Measurements from ENCODE around the gene NLK.
"Not testable (repeated sequence)": the region's sequence is repeated elsewhere in the genome, so short reads cannot be mapped to it uniquely, and the experiment has no call there.

NLK gene

DNA sequence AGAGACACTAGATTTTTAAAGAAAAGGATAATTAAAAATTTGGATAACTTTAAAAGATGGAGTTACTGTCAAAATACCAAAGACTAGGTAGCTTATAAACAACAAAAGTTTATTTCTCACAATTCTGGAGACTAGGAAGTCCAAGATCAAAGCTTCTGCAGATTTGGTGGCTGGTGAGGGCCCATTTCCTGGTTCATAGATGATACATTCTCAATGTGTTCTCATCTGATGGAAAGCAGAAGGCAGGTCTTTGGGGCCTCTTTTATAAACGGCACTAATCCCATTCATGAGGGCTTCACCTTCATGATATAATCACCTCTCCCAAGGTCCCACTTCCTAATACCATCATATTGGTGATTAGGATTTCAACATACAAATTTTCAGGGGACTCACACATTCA lies 33.7 kb downstream of the NLK start:
- DNase-seq = no peak

- not testable (repeated sequence) for DNase-seq
These were observed 34.7 kb downstream of the NLK start for GRCh38 chr17:28077140-28077539.

GRCh38 chr17:28078341-28079229 lies 36.1 kb downstream of the NLK start:
- no peak for DNase-seq

GRCh38 chr17:28081467-28081866 lies 39.0 kb downstream of the NLK start:
- no peak for DNase-seq

DNA sequence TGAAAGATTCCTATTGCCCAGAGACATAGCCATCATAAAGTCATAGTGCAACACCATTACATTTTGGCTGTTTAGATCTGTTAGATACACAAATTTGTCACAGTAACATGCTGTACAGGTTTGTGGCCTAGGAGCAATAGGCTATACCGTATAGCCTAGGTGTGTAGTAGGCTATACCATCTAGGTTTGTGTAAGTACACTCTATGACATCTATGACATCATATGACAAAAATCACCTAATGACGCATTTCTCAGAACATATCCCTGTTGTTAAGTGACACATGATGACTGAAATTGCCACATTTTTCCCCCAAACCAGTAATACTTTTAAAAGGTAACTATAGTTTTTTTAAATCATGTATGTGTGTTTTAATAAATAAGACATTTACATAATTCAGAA lies 43.3 kb downstream of the NLK start:
- DNase-seq = no peak

DNA sequence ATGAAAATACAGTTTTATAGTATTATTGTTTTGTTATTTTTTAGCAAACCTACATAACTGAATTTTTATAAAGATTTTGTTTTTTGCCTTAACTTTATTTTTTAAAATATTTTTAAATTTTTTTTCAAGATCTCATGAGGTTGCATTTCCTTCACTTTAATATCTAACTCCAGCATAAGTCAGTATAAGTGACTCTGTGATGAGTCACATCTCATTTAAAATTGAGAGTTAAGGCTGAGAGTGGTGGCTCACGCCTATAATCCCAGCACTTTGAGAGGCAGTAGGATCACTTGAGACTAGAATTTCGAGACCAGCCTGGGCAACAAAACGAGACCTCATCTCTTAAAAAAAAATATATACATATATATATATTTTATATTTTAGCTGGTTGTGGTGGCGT lies 44.0 kb downstream of the NLK start:
- DNase-seq = no peak

GRCh38 chr17:28087743-28088142 lies 45.3 kb downstream of the NLK start:
- no peak for DNase-seq

- DNase-seq = no peak
These were observed 48.1 kb downstream of the NLK start for GRCh38 chr17:28090551-28090950.

GRCh38 chr17:28092088-28092487 lies 49.6 kb downstream of the NLK start:
- no peak for DNase-seq

GRCh38 chr17:28093999-28094716 lies 51.7 kb downstream of the NLK start:
- no peak for DNase-seq

GRCh38 chr17:28096756-28097155 lies 54.3 kb downstream of the NLK start:
- no peak for DNase-seq

GRCh38 chr17:28097254-28097653 lies 54.8 kb downstream of the NLK start:
- no peak for DNase-seq

- DNase-seq = no peak
These were observed 55.4 kb downstream of the NLK start for GRCh38 chr17:28097901-28098300.

DNA sequence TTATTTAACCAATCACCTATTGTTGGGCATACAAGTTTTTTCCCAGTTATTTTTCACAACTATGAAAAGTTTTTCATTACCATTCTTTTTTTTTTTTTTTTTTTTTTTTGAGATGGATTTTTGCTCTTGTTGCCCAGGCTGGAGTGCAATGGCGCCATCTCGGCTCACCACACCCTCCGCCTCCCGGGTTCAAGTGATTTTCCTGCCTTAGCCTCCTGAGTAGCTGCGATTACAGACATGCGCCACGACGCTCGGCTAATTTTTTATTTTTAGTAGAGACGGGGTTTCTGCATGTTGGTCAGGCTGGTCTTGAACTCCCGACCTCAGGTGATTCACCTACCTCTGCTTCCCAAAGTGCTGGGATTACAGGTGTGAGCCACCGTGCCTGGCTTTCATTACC lies 56.1 kb downstream of the NLK start:
- not testable (repeated sequence) for DNase-seq

DNA sequence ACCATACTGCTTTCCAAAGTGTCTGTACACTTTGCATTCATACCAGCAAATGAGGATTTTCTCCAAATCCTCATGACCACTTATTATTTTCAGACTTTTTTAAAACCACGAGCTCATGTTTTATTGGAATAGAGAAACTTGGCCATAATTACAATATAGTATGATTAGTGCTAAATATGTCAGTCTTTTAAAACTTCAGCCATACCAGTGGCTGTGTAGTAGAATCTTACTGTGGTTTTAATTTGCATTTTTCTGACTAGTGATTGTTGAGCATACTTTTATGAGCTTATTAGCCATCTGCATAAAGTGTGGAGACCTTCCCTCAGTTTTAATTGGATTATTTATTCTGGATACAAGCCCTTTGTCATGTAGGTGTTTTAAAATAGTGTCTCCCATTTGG lies 57.8 kb downstream of the NLK start:
- no peak for DNase-seq

DNA sequence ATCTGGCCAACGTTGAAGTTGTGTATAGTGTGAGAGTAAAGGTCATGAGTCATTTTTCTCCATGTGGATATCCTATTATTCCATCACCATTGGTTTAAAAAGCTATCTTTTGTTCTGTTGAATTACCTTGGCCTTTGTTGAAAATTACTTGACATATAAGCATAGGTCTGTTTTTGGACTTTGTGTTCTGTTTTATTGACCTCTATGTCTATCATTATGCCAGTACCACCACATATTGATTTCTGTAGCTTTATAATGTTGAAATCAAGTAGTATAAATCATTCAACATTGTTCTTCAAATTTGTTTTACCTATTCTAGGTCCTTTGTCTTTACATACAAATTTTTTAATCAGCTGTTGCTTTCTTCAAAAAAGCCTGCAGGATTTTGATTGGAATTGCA lies 58.5 kb downstream of the NLK start:
- no peak for DNase-seq

GRCh38 chr17:28101919-28102318 lies 59.4 kb downstream of the NLK start:
- no peak for DNase-seq

DNA sequence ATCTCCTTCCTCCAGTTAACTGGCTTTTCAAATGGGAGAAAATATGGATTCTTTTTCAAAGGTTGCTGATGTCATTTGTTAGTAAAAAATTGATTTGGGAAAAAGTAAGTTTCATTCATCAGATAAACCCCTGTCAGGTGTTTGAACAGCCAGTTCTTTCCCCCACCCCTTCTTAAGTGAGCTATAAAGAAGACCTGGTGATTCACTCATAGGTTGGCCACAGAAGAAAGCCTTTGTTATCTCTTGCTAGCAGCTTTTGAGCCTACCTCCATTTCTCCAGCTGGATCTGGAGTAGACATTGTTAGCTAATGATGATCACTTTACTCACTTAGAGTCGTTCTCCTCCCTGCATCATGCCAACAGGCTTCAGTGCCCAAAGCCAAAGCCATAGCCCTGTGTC lies 63.0 kb downstream of the NLK start:
- no peak for DNase-seq

DNA sequence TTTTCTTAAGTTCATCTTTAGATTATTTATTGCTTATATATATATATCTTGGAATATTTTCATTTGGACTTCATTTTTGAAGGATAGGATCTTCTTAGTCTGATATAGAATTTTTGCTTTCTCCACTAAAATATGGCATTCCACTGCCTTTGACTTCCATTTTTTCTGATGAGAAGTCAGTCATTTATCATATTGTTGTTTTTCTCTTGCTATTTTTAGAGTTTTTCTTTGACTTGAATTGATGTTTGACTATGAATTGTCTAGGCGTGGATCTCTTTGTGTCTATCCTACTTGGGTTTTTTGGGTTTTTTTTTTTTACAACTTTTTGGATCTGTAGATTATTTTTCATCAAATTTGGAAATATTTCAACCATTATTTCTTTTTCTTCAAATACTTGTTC lies 67.7 kb downstream of the NLK start:
- DNase-seq = no peak

- no peak for DNase-seq
These were observed 69.7 kb downstream of the NLK start for GRCh38 chr17:28112181-28112580.

DNA sequence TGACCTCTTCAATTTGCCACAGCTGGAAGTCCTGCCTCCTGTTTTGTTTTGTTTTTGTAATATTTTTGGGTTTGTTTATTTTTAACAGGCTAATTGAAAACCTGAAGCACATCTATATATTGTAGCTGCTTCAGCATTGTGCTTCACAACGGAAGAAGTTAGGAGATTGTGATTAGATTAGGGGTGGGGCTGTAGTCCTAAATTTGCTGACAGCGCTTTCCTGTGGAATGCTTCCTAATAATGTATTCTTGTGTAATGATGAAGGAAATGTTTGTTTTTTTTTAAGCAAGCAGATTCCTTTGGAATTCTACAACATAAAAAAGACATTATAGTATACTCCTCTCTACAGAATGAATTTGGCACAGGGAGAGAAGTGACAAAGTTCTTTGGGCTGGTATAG lies 70.1 kb downstream of the NLK start:
- DNase-seq = no peak

DNA sequence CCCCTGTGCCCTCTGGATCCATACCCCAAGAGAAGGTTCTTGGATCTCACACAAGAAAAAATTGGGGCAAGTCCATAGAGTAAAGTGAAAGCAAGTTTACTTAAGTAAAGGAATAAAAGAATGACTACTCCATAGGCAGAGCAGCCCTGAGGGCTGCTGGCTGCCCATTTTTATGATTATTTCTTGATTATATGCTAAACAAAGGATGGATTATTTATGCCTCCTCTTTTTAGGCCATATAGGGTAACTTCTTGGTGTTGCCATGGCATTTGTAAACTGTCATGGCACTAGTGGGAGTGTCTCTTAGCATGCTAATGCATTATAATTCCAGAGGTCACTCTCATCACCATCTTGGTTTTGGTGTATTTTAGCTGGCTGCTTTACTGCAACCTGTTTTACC lies 70.8 kb downstream of the NLK start:
- no peak for DNase-seq

GRCh38 chr17:28115046-28115445 lies 72.6 kb downstream of the NLK start:
- no peak for DNase-seq

DNA sequence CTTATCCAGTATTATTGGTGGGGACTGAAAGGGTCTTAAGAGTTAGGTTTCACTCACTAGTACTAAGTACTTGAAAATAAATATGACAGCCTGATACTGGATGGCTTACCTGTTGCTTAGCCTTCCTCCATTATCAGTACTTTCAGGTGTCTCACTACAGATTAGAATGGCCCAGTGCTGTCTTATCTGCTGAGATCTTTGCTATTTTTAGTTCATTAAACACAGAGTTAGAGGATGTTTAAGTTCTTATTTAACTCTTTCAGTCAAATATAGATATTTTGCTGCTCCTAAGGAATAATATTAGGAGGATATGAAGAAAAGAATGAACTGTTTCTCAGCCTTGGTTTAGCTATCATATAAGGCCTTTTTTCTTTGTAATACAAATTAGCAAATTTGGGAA lies 74.8 kb downstream of the NLK start:
- DNase-seq = no peak

GRCh38 chr17:28118362-28118761 lies 75.9 kb downstream of the NLK start:
- DNase-seq = no peak
